Kidney tubule cell (primary cell): ENCODE measurements around the gene RHO.
A peak's percentile ranks its signal among the peaks of the same experiment; 100 is the strongest.
"Not testable (repeated sequence)": the region's sequence is repeated elsewhere in the genome, so short reads cannot be mapped to it uniquely, and the experiment has no call there.

Experiments
- DNase-seq: peaks from one replicate; pipeline ENCODE4 v3.0.0-alpha.2; 2018; ENCODE audit warnings: low spot score

The RHO gene

DNA sequence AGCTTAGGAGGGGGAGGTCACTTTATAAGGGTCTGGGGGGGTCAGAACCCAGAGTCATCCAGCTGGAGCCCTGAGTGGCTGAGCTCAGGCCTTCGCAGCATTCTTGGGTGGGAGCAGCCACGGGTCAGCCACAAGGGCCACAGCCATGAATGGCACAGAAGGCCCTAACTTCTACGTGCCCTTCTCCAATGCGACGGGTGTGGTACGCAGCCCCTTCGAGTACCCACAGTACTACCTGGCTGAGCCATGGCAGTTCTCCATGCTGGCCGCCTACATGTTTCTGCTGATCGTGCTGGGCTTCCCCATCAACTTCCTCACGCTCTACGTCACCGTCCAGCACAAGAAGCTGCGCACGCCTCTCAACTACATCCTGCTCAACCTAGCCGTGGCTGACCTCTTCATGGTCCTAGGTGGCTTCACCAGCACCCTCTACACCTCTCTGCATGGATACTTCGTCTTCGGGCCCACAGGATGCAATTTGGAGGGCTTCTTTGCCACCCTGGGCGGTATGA lies at the start of gene RHO:
Gene RHO, plus strand, starts transcription at position 51 of the 512 bp plus-strand sequence. Its CDS starts 95 bp downstream, at position 146.
- no peak for DNase-seq

DNA sequence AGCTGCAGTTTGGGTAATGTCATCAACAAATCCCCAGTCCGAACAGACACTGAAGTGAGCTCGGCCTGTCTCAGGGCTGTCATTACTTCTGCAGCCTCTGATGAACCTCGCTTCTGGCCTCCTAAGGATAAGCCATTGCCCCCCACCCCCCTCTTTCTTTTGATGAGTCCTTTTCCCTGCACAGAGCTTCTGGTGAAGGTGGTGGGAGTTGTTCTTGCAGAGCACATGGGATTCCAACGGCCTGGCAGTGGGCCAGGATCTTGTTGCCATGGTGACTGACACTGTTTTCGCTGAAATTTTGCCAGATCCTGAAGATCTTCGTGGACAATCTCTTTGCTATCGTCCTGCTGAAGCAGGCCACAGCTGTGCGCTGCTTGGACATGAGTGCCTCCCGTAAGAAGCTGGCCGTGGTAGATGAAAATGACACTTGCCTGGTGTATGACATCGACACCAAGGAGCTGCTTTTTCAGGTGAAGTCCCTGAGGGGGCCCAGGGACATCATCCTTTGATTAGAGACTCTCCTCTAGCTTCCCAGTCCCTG lies 47.1 kb upstream of the RHO start:
- not testable (repeated sequence) for DNase-seq

DNA sequence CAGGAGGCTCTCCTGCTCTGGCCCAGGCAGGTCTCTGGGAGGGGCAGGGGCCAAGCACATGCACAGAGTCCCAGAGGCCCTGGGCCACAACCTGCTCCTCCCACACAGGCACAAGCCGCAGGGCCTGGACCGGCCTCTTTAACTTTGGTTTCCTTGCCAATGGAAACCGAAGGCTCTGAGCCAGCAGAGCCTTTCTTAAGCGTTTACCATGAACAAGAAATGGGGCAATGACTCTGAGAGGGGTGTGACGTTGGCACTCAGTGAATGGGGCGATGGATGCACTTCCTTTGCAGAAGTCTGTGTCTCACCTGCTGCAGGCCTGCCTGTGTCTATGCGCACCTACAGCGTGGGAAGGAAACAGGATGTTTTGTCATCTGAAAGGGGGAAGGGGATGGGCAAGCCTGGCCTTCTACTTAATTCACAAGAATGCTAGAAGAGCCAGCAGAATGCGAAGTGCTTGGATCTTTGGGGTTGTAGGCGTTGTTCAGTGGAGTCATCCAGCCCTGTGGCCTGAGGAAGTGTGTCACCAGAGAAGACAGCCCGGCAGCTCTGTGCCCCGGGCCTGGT lies 46.6 kb upstream of the RHO start:
- DNase-seq: no peak

DNA sequence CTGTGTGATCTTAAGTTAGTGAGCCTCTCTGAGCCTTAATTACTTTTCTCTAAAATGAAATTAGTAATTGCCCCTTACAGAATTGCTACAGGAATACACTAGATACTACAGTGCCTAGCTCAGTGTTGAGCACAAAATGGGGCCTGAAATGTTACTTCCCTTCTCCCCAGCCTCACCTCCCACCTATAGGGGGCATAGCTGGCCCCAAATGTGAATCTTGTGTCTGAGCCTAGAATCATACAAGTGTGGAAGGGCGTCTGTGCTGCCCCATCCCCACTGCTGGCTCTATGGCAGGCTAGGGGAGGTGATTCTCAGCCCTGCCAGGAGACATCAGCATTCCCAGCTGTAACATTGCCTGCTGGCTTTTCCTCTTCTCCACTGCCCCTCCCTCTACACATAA lies 45.7 kb upstream of the RHO start:
- no peak for DNase-seq

DNA sequence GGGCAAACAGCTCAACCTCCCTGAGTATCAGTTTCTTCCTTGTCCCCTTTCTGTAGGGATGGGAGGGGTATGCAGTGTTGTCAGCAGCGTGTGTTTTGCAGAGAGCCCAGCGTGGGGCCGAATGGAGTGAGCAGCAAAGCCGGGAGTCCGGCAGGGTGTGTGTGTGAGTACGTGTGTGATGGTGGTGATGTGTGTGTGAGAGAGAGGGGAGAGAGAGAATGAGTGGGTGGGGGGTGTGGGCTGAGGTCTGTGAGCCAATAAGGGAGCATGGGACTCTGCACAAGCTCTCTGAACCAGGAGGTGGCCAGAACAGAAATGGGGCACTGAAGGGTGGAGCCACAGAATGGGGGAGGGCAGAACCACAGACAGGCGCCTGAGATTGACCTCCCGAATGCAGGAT lies 44.6 kb upstream of the RHO start:
- DNase-seq: no peak

DNA sequence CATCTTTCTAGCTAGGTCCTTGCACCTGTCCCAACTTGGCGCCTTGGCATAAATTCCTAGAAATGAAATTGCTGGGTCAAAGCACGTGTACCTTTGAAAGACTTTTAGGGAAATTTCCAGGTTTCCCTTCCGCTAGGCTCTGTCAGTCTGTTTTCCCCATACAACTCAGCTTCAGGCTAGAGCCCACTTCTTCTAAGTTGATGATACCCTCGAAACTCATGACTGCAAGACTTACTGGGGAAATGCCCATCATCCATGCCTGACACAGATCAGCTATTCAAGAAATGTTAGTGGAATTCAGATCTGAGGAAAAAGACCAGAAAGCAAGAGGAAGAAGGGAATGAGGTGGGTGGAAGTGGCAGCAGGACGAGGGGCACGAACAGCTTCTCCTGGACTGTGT lies 43.3 kb upstream of the RHO start:
- not testable (repeated sequence) for DNase-seq

DNA sequence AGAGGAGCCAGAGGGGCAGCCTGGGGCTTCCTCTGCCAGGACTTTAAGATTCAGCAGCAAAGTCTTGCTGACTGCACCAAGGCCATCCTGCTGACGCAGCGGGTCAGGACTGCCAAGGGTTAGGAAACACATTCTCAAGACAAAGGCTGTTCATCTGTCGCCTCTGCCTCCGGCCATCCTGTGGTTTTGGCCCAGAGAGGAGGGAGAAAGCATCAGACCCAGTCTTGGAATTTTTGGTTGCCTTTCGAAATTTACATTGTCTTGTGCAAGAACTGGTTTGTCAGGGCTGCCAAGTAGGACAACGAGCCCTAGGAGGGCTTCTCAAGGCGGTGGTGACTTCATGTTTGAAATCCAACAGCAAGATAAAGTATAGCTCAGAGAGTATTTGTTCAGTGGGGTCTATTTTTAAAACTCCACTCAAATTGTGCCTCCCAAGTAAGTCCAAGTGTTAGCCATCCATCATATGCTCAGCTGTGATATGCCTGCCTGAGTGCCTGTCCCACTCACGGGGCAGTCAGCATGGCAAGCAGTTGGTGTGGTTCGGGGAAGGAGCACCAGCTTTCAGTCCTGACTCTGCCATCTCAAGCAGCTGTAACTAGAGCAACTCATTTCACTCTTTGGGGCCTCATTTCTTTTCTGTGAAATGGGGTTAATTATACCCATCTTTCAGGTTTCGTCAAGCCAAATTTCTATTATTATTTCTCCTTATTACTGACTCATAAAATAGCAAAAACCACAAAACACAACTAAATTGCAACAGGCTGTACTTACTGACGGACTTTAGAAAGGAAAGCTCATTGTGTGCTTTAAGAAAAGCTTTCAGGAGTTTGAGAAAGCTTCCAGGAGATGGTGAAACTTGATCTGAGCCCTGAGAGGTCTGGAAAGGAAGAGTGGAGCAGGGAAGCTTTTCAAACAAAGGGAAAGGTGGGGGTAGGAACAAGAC lies 42.4 kb upstream of the RHO start:
- DNase-seq: peak; percentile 4

DNA sequence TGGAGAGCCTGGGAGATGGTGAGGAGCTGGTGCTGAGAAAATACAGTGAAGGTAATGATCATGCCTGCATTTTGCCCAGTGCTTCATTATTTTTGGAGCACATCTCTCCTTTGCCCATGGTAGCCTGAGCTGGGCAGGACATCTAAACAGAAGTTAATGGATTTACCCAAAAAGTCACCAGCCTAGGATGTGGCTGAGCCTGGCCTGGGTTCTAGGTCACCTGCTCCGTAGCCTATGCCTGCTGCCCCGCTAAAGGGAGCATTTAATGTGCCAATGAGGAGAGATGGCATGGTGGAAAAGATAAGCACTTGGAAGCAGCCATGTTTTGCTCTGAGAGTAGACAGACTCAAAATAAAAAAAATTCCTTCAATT lies 41.8 kb upstream of the RHO start:
- DNase-seq: no peak

DNA sequence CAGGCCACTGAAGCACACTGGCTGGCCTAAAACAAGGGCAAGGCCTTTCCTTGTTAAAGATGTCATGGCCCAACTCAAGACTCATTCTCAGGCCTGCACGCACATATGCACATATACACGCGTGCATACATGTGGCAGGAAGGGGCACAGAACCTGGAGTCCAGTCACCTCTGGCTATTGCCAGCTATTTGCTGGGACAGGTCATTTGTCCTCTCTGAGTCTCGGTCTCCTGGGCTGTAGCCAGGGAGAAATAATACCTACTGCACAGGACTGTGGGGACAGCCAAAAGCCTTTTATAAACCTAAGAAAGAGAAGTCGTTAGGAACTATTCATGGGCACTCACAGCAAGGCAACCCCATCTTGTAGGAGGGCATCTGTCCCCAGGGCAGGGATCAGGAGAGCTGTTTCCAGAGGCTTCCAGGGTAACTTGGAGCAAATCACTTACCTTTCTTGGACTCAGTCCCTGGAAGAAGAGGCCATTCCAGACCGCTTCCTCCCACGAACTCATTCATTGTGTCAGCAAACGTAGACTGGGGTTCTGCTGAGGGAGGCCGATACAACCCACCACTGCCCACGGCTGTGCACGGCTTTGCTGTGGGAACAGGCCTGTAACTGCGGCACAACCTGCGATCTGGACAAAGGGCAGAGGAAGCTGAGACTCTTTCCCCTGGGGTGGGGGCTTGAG lies 41.1 kb upstream of the RHO start:
- DNase-seq: no peak

DNA sequence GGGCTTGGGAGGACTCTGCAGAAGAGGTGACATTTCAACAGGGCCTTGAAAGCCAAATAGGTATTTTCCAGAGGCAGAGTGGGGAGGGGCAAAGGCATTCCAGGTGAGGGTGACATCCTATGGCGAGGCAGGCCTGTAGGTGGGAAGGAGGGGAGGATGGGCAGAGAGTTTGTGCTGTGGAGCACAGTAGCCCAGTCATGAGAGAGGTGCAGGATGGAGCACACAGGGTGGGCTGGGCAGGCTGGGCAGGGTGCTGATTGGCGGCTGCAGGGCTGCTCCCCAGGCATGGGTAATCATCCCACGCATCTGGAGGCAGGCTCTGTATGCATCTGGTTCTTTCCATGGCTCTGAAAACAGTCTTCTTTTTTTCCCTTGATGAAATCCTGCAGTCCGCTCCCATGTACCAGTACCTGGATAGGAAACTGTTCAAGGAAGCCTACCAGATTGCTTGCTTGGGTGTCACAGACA lies 40.5 kb upstream of the RHO start:
- not testable (repeated sequence) for DNase-seq

DNA sequence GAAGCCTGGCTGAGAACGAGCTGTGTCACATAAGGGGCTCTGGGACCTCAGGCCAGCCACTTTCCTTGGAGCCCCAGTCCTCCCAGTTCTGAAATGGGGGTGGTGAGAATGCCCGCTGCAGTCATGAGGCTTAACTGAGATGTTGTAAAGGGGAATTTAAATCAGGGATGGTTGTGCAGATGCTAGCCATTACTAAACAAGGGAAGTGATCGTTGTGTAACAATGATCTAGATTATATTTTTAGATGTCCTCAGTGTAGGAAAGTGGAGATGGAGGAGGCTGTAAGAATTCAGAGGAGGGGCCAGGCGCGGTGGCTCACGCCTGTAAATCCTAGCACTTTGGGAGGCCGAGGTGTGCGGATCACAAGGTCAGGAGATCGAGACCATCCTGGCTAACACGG lies 39.2 kb upstream of the RHO start:
- DNase-seq: not testable (repeated sequence)

DNA sequence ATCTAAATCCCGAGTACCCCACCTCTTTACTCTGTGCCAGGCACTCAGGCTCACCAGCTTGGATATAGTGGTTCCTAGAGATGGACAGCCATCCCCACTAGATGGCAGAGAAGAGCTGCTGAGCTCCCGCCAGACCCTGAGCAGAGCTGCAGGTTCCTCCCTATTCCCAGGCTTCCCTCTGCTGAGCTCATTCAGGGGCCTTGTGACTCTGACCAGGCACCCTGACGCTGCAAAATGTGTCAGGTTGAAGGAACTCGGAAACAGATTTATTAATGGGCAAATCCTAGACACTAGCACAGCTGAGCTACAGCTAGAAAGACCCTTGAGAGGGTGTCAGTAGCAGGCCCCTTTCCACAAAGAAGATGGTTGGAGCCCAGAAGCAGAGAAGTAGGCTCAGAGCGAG lies 38.2 kb upstream of the RHO start:
- DNase-seq: peak; percentile 96

DNA sequence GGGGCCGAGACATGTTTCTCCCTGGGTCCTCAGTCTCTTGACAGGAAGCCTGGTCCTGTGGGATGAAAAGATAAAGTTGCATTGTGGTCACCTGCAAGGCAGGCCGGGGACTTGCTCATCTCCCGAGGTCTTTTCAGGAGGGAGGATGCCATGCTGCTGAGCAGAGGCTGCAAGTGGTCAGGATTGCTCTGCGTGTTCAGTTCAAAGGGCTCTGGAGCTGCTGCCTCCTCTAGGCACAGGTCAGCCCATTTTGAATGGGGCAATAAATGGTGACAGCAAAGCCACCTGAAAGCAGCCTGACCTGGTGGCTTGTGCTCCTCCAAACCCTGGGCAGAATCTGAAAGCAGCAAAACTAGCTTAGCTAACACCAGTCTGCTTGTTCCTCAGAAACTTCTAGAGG lies 37.4 kb upstream of the RHO start:
- DNase-seq: not testable (repeated sequence)

DNA sequence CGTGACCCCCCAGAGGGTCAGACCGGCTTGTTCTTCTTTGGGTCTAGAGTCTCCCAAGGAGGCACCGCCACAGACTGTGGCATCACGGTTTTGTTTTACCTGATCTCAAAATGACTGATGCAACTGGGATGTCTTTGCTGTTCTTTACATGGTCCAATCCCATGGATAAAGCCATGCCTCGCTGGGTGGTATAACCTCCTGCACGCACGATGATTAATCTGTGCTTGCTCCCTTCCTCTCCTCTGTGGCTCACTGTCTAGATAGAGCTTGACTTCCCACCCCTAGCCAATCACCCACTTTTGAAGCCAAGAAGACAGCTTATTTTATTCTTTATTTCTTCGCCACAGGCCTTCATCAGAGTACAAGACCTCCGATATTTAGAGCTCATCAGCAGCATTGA lies 36.6 kb upstream of the RHO start:
- DNase-seq: no peak

DNA sequence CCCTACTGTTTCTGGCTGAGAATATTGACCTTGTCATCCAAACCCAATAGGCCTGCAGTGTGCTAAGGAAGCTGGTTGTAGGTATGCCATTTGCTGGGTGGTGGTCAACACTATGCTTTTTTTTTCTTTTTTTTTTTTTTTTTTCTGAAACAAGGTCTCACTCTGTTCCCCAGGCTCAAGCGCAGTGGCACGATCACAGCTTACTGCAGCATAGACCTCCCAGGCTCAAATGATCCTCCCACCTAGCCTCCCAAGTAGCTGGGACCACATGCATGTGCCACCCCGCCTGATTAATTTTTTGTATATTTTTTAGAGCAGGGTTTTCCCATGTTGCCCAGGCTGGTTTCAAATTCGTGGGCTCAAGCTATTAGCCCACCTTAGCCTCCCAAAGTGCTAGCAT lies 35.7 kb upstream of the RHO start:
- no peak for DNase-seq

DNA sequence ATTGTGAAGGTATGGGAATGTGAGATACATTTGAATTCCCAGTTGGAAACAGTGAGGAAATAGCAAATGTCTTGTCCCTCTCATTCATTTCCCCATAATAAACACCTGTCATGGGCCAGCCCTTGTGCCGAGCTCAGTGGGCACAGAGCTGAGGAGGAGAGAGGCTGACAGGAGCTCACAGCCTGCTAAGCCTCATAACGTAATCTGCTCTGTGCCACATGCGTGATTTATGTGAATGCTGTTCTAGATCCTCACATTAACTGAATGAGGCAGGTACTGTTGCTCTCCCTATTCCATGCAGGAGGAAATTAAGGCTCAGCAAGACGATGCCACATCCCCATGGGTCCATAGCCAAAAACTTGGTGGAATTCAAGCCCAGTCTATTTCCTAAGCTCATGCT lies 35.2 kb upstream of the RHO start:
- no peak for DNase-seq

DNA sequence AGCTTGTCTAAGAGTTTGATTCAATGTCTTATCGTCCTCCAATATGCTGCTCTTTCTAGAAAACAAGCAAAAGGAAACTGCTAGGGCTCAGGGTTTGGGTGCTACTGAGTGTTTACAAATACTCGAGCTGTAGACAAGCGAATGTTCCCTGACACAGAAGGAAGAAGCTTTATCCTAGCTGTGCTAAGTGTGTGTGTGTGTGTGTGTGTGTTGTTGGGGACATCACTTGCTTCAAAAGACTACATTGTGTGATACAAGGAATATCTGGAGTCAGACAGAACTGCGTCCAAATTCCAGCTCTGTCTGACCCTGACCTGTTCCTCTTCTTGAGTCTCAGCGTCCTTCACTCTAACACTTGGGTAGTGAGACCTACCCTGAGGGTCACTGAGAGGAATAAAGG lies 33.9 kb upstream of the RHO start:
- DNase-seq: not testable (repeated sequence)

DNA sequence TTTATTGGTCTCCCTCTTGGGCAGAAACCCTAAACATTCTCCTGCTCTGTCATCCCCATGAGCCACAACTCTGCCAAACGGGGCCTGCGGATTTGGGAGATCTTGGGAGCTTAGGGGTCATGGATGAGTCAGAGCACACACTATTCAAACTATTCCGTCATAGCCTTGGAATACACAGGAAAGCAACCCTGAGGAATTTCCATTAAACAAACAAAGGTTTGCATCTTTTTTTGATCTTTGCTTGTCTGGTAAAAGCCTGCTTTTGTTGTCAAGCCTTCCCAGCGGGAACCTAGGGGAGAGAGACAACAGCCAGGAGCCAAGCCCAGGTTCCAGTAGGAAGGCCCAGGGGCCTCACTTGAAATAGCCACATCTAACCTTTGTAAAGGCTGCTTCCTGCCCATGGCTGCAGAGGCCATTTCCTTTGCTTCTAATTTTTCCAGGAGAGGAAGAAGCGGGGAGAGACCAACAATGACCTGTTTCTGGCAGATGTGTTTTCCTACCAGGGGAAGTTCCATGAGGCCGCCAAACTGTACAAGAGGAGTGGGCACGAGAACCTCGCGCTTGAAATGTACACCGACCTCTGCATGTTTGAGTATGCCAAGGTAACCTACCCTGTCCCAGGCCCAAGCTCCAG lies 33.3 kb upstream of the RHO start:
- peak; percentile 28 for DNase-seq

DNA sequence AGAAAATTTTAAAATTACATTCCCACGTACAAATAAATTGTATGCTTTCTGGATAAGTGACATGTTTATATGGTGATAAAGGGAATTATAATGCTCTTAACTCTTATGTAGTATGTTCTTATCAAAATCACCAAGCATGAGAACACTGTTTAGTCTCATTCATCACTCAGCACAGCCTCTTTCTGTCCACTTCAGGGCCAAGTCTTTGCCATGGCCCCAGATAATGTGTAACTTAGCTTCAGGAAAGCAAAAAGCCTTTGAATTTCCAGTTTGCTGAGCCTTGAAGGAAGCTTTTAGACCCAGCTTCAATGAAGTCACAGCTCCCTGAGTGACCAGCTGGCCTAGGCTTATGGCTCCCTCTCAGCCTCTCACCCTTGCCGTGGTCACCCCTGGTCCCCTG lies 30.6 kb upstream of the RHO start:
- not testable (repeated sequence) for DNase-seq

DNA sequence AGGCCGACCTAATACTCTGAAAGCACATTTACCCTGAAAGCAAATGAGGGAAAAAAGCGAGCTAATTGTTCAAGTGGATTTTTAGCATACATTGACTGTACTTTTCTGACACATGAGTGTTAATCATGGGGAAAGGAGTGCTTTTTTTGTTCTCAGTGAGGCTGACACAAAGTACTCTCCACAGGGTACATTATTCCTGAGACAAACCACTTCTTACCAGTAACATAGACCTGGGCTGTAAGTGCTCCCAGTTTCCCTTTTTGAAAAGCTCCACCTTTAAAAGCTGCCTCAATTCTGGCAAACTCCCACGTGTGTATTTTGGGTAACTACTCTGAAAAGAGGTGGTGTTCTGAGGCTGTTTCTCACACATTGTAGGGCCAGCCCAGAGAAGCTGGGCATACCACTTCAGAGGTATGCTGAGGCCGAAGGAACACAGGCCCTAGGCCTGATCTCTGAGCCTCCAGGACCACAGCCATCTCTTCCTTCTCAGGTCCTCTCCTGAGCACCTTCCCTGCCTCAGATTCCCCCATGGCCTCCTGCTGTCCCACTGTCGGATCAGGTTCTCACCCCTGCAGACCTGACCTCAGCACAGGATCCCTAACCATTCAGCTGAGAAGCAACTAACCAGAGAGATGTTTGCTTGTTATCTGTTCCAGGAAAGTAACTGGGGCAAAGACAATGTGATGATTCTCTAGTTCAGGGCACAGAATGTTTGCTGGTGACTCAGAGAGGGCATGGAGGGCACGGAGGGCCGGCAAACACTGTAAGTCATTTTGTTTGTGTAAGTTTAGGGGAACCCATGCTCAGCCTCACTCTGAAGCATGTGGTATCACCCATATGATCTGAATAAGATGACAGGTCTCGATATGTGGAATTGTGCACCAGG lies 29.6 kb upstream of the RHO start:
- not testable (repeated sequence) for DNase-seq
